Measurements from ENCODE around the gene SLC1A2. TPM values are rescaled to one million over a fixed set of nuclear protein-coding genes. Genes with fewer than 3 reads are reported as not detected.
A peak's percentile ranks its signal among the peaks of the same experiment; 100 is the strongest.

The SLC1A2 gene
- total RNA-seq, 4 donors from 2014 or later, result 0.27 to 0.80 (median 0.79) TPM; not detected in 1

DNA sequence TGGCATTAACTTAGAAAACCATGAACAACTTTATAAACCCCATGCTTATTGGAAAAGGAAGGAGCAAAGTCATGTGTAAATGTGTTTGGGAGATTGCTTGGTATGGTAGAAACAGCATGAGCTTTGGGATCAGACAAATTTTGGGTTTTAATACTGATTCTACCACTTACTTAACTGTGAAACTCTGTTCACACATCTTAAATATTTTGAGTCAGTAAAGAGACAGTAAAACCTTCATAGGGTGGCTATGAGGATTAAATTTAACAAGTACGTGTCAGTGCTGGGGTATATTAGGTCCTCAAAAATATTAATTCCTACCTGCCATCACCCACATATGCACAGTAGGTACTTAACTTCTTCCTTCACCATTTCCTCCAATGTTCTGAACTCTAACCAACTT lies 183.9 kb downstream of the SLC1A2 start:
- Histone ChIP-seq H3K4me1 (peaks cover 0 to 31% (median 3%) of the 10 kb centered on the region in 4 donors), H3K36me3 (peaks cover 0 to under 1% (median 0%) of the 10 kb centered on the region in 4 donors), H3K27me3 (no peaks in the 10 kb centered on the region), H3K4me3 (no peak overlapping the region), H3K9me3 (no peaks in the 10 kb centered on the region), H3K27ac (no peak overlapping the region)
- DNase-seq, result no peak
- 0 to 33% methylated on average over 1 of the region's 1 CpG for WGBS, 2 donors (ENCODE audit: low coverage in 1 of 2)
- in situ Hi-C loops (cut with MboI; ENCODE audit: low pct_ligation_motif_present in 1 of 4, low pct_unique_long_range_greater_than_20kb in 1 of 4, low sequenced_read_pairs in 3 of 4), result loop anchor here in 1 of 4 donors (10.0 kb wide), 1 partner anchor 241 kb away; no protein-coding TSS in a partner anchor
- intact Hi-C loops (cut with DNase I; ENCODE audit: low total_unique reads), result no loop called here
- TF ChIP-seq, protein P1, sequence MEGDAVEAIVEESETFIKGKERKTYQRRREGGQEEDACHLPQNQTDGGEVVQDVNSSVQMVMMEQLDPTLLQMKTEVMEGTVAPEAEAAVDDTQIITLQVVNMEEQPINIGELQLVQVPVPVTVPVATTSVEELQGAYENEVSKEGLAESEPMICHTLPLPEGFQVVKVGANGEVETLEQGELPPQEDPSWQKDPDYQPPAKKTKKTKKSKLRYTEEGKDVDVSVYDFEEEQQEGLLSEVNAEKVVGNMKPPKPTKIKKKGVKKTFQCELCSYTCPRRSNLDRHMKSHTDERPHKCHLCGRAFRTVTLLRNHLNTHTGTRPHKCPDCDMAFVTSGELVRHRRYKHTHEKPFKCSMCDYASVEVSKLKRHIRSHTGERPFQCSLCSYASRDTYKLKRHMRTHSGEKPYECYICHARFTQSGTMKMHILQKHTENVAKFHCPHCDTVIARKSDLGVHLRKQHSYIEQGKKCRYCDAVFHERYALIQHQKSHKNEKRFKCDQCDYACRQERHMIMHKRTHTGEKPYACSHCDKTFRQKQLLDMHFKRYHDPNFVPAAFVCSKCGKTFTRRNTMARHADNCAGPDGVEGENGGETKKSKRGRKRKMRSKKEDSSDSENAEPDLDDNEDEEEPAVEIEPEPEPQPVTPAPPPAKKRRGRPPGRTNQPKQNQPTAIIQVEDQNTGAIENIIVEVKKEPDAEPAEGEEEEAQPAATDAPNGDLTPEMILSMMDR (IDR thresholded peaks at IDR 0.05), result no peak
- no peak for TF ChIP-seq POLR2A (IDR thresholded peaks at IDR 0.05)
- no peak for TF ChIP-seq EP300 (IDR thresholded peaks at IDR 0.05; ENCODE audit: low read depth)
- no peak for TF ChIP-seq POLR2AphosphoS5 (IDR thresholded peaks at IDR 0.05)

GRCh38 chr11:35235157-35235468 lies 184.2 kb downstream of the SLC1A2 start:
- DNase-seq, result no peak
- WGBS, 2 donors (ENCODE audit: low coverage in 1 of 2), result 96 to 100% methylated on average over 1 to 2 of the region's 2 CpGs
- in situ Hi-C loops (cut with MboI; ENCODE audit: low pct_ligation_motif_present in 1 of 4, low pct_unique_long_range_greater_than_20kb in 1 of 4, low sequenced_read_pairs in 3 of 4), result loop anchor here in 1 of 4 donors (10.0 kb wide), 1 partner anchor 240 kb away; no protein-coding TSS in a partner anchor
- H3K4me1 ChIP-seq, result peaks cover 0 to 31% (median 3%) of the 10 kb centered on the region in 4 donors
- intact Hi-C loops (cut with DNase I; ENCODE audit: low total_unique reads), result no loop called here
- no peaks in the 10 kb centered on the region for H3K27me3 ChIP-seq
- H3K27ac ChIP-seq, result no peak overlapping the region
- peaks cover 0 to 4% (median 1%) of the 10 kb centered on the region in 4 donors for H3K36me3 ChIP-seq
- H3K4me3 ChIP-seq, result no peak overlapping the region
- no peak for TF ChIP-seq POLR2A (IDR thresholded peaks at IDR 0.05)
- TF ChIP-seq POLR2AphosphoS5 (IDR thresholded peaks at IDR 0.05), result no peak
- TF ChIP-seq EP300 (IDR thresholded peaks at IDR 0.05; ENCODE audit: low read depth), result no peak
- TF ChIP-seq, protein P1 (IDR thresholded peaks at IDR 0.05), result no peak
- H3K9me3 ChIP-seq, result no peaks in the 10 kb centered on the region

- WGBS, 2 donors (ENCODE audit: low coverage in 1 of 2), result 88 to 100% methylated on average over 2 to 3 of the region's 3 CpGs
- H3K4me1 ChIP-seq, result peaks cover 0 to 31% (median 3%) of the 10 kb centered on the region in 4 donors
- no peak overlapping the region for H3K27ac ChIP-seq
- H3K4me3 ChIP-seq, result no peak overlapping the region
- no peaks in the 10 kb centered on the region for H3K27me3 ChIP-seq
- no peaks in the 10 kb centered on the region for H3K9me3 ChIP-seq
- TF ChIP-seq POLR2AphosphoS5 (IDR thresholded peaks at IDR 0.05) (no peak), EP300 (IDR thresholded peaks at IDR 0.05; ENCODE audit: low read depth) (no peak), POLR2A (IDR thresholded peaks at IDR 0.05) (no peak)
- TF ChIP-seq, protein P1 (IDR thresholded peaks at IDR 0.05), result no peak
- H3K36me3 ChIP-seq, result peaks cover 0 to 9% (median 4%) of the 10 kb centered on the region in 4 donors
- in situ Hi-C loops (cut with MboI; ENCODE audit: low pct_ligation_motif_present in 1 of 4, low pct_unique_long_range_greater_than_20kb in 1 of 4, low sequenced_read_pairs in 3 of 4) (loop anchor here in 1 of 4 donors (10.0 kb wide), 1 partner anchor 240 kb away; no protein-coding TSS in a partner anchor), intact Hi-C loops (cut with DNase I; ENCODE audit: low total_unique reads) (no loop called here)
- no peak for DNase-seq
Observed at GRCh38 chr11:35234460-35235156, 184.8 kb downstream of the SLC1A2 start.

DNA sequence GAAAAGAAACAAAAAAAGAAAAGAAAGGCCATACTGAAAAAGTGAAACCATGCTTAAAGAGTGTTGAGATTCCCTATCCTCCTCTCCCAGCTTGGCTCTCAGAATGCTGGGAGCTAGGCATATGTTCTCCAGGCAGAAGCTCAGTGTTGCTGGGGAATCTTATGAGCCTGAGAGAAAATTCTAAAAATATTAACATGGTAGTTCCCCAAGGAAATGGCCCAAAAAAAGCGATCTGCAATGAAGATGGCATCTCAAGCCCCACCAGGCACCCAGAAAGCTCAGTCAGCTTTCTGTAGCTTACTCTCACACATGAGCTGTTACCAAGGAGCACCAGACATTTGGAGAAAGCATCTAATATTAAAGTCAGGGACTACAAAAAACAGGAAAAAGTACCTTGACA lies 185.8 kb downstream of the SLC1A2 start:
- WGBS, 2 donors (ENCODE audit: low coverage in 1 of 2), result 50 to 74% methylated on average over 1 of the region's 1 CpG
- in situ Hi-C loops (cut with MboI; ENCODE audit: low pct_ligation_motif_present in 1 of 4, low pct_unique_long_range_greater_than_20kb in 1 of 4, low sequenced_read_pairs in 3 of 4), result loop anchor here in 1 of 4 donors (10.0 kb wide), 1 partner anchor 239 kb away; no protein-coding TSS in a partner anchor
- H3K4me1 ChIP-seq, result peaks cover 0 to 33% (median 3%) of the 10 kb centered on the region in 4 donors
- TF ChIP-seq POLR2AphosphoS5 (IDR thresholded peaks at IDR 0.05), result no peak
- no peak for TF ChIP-seq POLR2A (IDR thresholded peaks at IDR 0.05)
- no peak for TF ChIP-seq EP300 (IDR thresholded peaks at IDR 0.05; ENCODE audit: low read depth)
- TF ChIP-seq, protein P1 (IDR thresholded peaks at IDR 0.05), result no peak
- H3K36me3 ChIP-seq, result peaks cover 0 to 14% (median 5%) of the 10 kb centered on the region in 4 donors
- DNase-seq, result no peak
- H3K27ac ChIP-seq, result peak overlapping the region in 3 of 4 donors; percentile 16 to 51 (median 27)
- intact Hi-C loops (cut with DNase I; ENCODE audit: low total_unique reads), result no loop called here
- no peaks in the 10 kb centered on the region for H3K27me3 ChIP-seq
- no peak overlapping the region for H3K4me3 ChIP-seq
- H3K9me3 ChIP-seq, result no peaks in the 10 kb centered on the region
